HG03354 (cell line): ENCODE results near the gene NBL1.

Experiments used
- ATAC-seq: cut with Tn5 transposase; IDR thresholded peaks from one replicate; pipeline ENCODE4 v1.9.1; 2021; ENCODE audit warnings: mild to moderate bottlenecking; ENCODE audit not compliant: unreplicated experiment, poor library complexity, severe bottlenecking

Gene NBL1

GRCh38 chr1:19689085-19689757 lies 45.1 kb downstream of the NBL1 start:
- no peak for ATAC-seq

DNA sequence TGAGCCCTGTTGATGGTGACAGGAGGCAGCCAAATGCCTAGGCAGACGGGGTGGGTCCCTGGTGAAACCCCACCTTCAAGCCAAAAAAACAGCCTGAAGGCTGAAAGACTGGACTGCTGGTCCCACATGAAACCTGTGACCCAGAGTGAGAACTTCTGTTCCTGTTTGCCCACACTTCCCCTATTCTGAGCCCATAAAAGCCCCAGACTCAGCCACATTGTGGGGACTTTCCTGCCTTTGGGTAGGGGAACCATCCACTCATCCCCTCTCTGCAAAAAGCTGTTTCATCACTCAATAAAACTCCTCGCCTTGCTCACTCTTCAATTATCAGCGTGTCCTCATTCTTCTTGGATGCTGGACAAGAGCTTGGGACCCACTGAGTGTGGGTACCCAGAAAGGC lies 45.7 kb downstream of the NBL1 start:
- no peak for ATAC-seq

DNA sequence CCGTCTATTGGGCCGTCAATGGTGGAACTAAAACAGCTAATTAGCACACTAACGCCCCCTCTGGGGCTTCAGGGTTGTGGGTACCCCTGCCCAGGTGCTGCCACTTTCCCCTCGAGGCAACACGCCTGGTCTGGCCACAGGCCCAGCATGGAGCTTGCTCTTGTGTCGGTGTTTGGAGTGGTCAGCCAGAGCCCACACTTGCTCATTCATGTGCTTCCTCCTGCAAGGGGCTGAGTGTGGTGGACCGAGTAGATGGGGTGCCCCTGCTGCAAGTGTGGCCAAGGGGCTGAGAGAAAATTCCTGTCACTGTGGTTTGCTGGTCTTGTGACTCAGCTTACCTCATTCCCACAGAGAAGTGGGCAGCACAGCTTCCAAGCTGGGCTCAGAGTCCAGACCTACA lies 46.2 kb downstream of the NBL1 start:
- ATAC-seq: no peak

DNA sequence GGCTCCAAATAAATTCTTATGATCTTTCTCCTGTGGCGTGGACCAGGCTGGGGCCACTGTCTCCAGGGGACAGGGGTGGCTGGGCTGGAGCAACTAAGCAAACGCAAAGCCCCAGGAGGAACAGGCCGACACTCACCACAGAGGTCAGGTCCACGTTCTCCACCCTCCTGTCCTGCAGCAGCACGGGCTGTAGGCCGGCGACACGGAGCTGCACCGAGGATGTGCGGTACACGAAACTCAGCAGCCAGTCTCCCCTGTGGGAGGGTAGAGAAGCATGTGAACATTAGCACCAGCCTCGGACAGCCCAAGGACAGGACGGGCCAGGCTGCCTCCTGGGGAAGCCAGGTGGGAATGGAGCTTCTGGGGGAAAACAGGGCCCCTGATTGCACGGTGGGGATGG lies 50.2 kb downstream of the NBL1 start:
- ATAC-seq: no peak

DNA sequence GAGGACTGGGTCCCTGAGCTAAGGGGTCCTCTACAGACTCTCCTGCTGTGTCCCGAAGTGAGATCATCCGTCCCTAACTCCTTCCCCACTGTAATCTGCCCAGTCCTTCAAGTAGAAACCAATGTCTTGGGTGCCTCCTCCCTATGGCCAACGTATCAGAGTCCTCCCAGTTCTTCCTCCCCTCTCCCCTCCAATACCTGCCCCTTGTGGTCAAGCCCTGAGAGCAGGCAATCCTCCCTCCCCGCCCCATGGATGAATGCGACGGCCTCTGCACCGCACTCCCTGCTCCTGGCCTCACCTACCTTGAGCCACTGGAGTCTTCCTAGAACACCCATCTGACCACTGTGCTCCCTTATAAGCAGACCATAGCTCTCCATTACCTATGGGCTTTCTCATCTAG lies 51.7 kb downstream of the NBL1 start:
- no peak for ATAC-seq

- no peak for ATAC-seq
These were observed 52.7 kb downstream of the NBL1 start for GRCh38 chr1:19696820-19697219.

DNA sequence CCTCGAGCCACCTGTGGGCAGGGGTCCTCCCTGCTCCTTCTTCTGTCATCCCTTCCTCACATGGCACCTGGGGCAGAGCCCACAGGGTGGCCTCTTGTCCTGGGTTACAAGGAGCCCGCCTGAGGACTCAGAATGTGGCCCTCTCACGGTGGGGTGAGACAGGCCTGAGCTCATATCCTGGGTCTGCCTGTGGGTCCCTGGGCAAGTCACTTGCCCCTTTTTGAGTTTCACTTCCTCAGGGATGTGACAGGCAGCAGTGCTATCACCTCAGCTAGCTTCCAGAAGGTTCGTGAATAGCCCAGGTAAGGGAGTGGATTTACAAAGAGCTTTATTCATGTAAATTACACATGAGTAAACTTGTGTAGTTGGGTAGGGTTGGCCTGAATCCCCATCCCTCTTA lies 54.1 kb downstream of the NBL1 start:
- no peak for ATAC-seq

DNA sequence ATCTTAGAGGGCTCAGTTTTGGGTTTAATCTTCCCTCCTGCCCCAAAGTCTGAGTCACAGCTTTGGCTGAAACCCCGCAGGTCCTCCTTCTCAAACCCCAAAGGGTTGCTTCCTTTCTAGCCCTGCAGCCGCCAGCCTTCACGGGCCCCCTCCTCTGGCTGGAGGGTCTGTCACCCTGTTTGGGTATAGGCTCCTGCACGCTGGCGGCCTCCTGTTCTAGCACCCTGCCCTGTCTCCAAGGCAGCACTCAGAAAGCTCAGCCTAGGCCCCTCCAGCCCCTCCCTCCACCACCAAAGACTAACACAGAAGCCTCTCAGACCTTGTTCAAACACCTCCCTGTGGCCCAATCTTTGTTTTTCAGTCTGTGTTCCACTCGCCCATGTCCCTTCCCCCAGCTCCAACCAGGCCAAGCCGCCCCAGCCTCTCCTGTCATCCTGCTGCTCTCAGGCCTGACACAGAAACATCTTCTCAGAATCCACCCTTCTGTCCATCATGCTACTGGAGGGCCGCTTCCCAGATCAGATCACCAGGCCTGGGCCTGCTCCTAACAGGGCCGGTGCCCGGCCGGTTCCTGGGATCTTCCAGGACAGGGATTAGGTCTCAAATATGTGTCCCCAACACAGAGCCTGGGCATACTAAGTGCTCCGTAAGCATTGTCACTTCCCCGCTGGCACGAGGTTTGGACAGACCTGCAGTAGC lies 56.1 kb downstream of the NBL1 start:
- ATAC-seq: no peak

DNA sequence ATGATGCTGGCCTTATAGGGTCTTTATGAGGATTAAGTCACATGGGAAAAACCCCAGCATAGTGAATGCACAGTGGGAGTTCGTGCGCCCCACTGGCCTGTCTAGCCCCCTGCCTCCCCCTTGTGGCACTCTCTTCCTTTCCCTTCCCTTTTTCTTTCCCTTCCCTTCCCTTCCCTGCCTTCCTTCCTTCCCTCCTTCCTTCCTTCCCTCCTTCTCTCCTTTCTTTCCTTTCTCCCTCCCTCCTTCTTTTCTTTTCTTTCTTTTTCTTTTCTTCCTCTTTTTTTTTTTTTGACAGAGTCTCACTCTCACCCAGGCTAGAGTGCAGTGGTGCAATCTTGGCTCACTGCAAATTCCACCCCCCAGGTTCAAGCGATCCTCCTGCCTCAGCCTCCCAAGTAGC lies 59.2 kb downstream of the NBL1 start:
- no peak for ATAC-seq

DNA sequence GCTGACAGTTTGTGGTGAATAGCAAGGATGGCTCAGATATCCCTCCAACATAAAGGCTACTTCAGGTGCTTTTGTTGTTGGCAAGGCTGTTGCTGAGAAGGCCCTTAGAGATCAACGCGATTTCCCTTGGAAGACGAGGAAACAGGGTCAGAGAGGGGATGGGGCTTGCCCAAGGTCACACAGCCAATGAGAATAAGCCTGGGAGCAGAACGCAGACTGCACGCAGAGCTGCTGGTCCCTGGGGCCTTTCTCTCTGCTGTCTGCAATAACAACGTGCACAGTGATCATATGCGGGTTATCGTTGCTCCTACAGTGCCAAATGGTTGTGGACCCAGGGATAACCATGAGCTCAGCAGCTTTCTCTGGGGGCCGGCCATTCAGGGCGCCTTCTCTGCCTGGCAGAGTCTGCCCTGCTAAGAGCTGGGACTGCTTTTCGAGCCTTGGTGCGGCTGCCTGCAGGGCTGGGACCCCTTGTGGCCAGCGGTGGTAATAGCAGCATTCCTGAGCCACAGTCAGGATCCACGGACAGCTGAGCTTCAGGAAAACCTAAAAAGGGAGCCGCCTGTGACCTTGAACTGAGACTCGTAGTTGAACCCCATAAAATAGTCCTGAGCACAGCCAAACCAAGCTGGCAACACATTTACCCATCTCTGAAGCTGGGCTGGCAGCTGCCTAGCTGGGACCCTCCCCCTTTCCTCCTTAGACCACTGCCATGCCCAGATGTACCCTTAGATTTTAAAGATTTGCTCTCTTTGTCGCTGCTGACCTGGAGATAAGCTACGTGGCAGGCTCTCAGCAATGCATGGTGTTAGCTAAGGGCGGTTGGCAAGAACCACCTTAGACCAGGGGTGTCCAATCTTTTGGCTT lies 60.4 kb downstream of the NBL1 start:
- ATAC-seq: no peak

DNA sequence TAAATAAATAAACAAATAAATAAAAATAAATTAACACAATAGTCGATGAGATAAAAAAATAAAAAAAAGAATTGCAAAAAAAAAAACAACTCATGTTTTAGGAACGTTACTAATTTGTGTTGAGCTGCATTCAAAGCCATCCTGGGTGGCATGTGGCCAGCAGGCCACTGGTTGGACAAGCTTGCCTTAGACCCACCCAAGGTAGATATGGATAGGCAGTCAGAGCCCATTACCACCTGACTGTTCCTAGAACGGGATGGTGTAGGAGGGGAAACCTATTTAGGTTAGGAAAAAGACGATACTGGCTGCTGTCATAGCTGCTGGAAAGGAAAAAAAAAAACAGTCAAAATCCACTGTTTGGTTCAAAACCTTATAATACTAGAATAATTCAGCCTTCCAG lies 61.4 kb downstream of the NBL1 start:
- no peak for ATAC-seq

GRCh38 chr1:19706136-19706535 lies 62.0 kb downstream of the NBL1 start:
- ATAC-seq: no peak
